Measurements from ENCODE around the gene SPATA2L. TPM values are rescaled to one million over a fixed set of nuclear protein-coding genes. Genes with fewer than 3 reads are reported as not detected.
"Not testable (repeated sequence)": the region's sequence is repeated elsewhere in the genome, so short reads cannot be mapped to it uniquely, and the experiment has no call there.

SPATA2L gene
- total RNA-seq, 1 experiment from 2014 or later: 6.0 TPM

GRCh38 chr16:89668790-89669158 lies 32.7 kb downstream of the SPATA2L start:
- no peaks in the 10 kb centered on the region for H3K4me1 ChIP-seq
- no peak for DNase-seq
- H3K36me3 ChIP-seq: peaks cover 14% of the 10 kb centered on the region
- H3K27me3 ChIP-seq: no peaks in the 10 kb centered on the region
- no peak overlapping the region for H3K27ac ChIP-seq
- no peaks in the 10 kb centered on the region for H3K9me3 ChIP-seq (replicated peaks)
- H3K4me3 ChIP-seq: no peak overlapping the region

- H3K9me3 ChIP-seq (replicated peaks): no peaks in the 10 kb centered on the region
- H3K27ac ChIP-seq: no peak overlapping the region
- no peaks in the 10 kb centered on the region for H3K4me1 ChIP-seq
- DNase-seq: no peak
- no peaks in the 10 kb centered on the region for H3K27me3 ChIP-seq
- H3K4me3 ChIP-seq: no peak overlapping the region
- peaks cover 24% of the 10 kb centered on the region for H3K36me3 ChIP-seq
Observed at GRCh38 chr16:89667633-89668032, 33.9 kb downstream of the SPATA2L start.

GRCh38 chr16:89667000-89667399 lies 34.5 kb downstream of the SPATA2L start:
- H3K9me3 ChIP-seq (replicated peaks): not testable (repeated sequence)
- DNase-seq: peak; percentile 36 to 45

GRCh38 chr16:89664238-89664637 lies 37.3 kb downstream of the SPATA2L start:
- H3K4me1 ChIP-seq; H3K4me3 ChIP-seq; DNase-seq; H3K9me3 ChIP-seq (replicated peaks); H3K27me3 ChIP-seq; H3K27ac ChIP-seq: not testable (repeated sequence)
- peaks cover 46% of the 10 kb centered on the region for H3K36me3 ChIP-seq

More at GRCh38 chr16:89667000-89667399, 34.5 kb downstream of the SPATA2L start:
- H3K27ac ChIP-seq, H3K4me1 ChIP-seq, H3K4me3 ChIP-seq, H3K27me3 ChIP-seq: not testable (repeated sequence)
- peaks cover 28% of the 10 kb centered on the region for H3K36me3 ChIP-seq

- Histone ChIP-seq H3K4me1 (peaks cover 4% of the 10 kb centered on the region; the same call in 1 of the 2 replicates), H3K27me3 (no peaks in the 10 kb centered on the region)
Observed at GRCh38 chr16:89661215-89661614, 40.3 kb downstream of the SPATA2L start.

GRCh38 chr16:89660146-89660545 lies 41.4 kb downstream of the SPATA2L start:
- H3K27me3 ChIP-seq: no peaks in the 10 kb centered on the region
- peaks cover 4% of the 10 kb centered on the region; the same call in 1 of the 2 replicates for H3K4me1 ChIP-seq
- H3K9me3 ChIP-seq (replicated peaks): no peaks in the 10 kb centered on the region
- H3K4me3 ChIP-seq: no peak overlapping the region
- no peak for DNase-seq
- peaks cover 42% of the 10 kb centered on the region for H3K36me3 ChIP-seq
- H3K27ac ChIP-seq: no peak overlapping the region

More at GRCh38 chr16:89661215-89661614, 40.3 kb downstream of the SPATA2L start:
- H3K4me3 ChIP-seq: no peak overlapping the region
- no peaks in the 10 kb centered on the region for H3K9me3 ChIP-seq (replicated peaks)
- peaks cover 46% of the 10 kb centered on the region for H3K36me3 ChIP-seq
- no peak overlapping the region for H3K27ac ChIP-seq
- no peak for DNase-seq

GRCh38 chr16:89658221-89658879 lies 43.2 kb downstream of the SPATA2L start:
- H3K36me3 ChIP-seq: peaks cover 27% of the 10 kb centered on the region
- H3K4me1 ChIP-seq: peaks cover 4% of the 10 kb centered on the region; the same call in 1 of the 2 replicates
- H3K4me3 ChIP-seq: peak overlapping the region; percentile 93
- H3K9me3 ChIP-seq (replicated peaks): no peaks in the 10 kb centered on the region
- peak; percentile 49 to 55 for DNase-seq
- H3K27me3 ChIP-seq: no peaks in the 10 kb centered on the region
- peak overlapping the region; percentile 48 for H3K27ac ChIP-seq

- no peaks in the 10 kb centered on the region for H3K9me3 ChIP-seq (replicated peaks)
- H3K27ac ChIP-seq: peak within 1 kb of the TSS; percentile 48
- H3K27me3 ChIP-seq: no peaks in the 10 kb centered on the region
- peaks cover 21% of the 10 kb centered on the region for H3K36me3 ChIP-seq
- H3K4me1 ChIP-seq: peaks cover 4% of the 10 kb centered on the region; the same call in 1 of the 2 replicates
- peak within 1 kb of the TSS; percentile 93 for H3K4me3 ChIP-seq
- DNase-seq: peak; percentile 93 to 94
Observed at GRCh38 chr16:89657442-89658220, 43.9 kb downstream of the SPATA2L start, which contains the start of the genes CHMP1A and SPATA33. Gene CHMP1A (minus strand): TSS chr16:89657708. CDS start chr16:89657588, 120 bp downstream. Gene SPATA33 (plus strand): TSS chr16:89657836. CDS start chr16:89657912, 76 bp downstream.

- Histone ChIP-seq H3K27me3 (no peaks in the 10 kb centered on the region), H3K4me1 (peaks cover 4% of the 10 kb centered on the region; the same call in 1 of the 2 replicates), H3K9me3 (replicated peaks) (no peaks in the 10 kb centered on the region), H3K36me3 (peaks cover 13% of the 10 kb centered on the region), H3K4me3 (peak overlapping the region; percentile 93), H3K27ac (no peak overlapping the region)
- no peak for DNase-seq
Observed at GRCh38 chr16:89656435-89657121, 44.9 kb downstream of the SPATA2L start.

- Histone ChIP-seq H3K4me1 (peaks cover 4% of the 10 kb centered on the region; the same call in 1 of the 2 replicates), H3K9me3 (replicated peaks) (no peaks in the 10 kb centered on the region), H3K4me3 (no peak overlapping the region), H3K36me3 (peaks cover 13% of the 10 kb centered on the region), H3K27me3 (no peaks in the 10 kb centered on the region), H3K27ac (no peak overlapping the region)
- no peak for DNase-seq
Observed at GRCh38 chr16:89655062-89655643, 46.4 kb downstream of the SPATA2L start.

GRCh38 chr16:89653656-89654295 lies 47.7 kb downstream of the SPATA2L start:
- no peak for DNase-seq

GRCh38 chr16:89651584-89651983 lies 49.9 kb downstream of the SPATA2L start:
- Histone ChIP-seq H3K9me3 (replicated peaks) (no peaks in the 10 kb centered on the region), H3K4me3 (no peak overlapping the region), H3K36me3 (peaks cover 24% of the 10 kb centered on the region), H3K4me1 (no peaks in the 10 kb centered on the region), H3K27ac (no peak overlapping the region), H3K27me3 (no peaks in the 10 kb centered on the region)
- no peak for DNase-seq

More at GRCh38 chr16:89653656-89654295, 47.7 kb downstream of the SPATA2L start:
- peaks cover under 1% of the 10 kb centered on the region; the same call in 1 of the 2 replicates for H3K4me1 ChIP-seq
- no peak overlapping the region for H3K4me3 ChIP-seq
- no peaks in the 10 kb centered on the region for H3K9me3 ChIP-seq (replicated peaks)
- H3K27me3 ChIP-seq: no peaks in the 10 kb centered on the region
- H3K27ac ChIP-seq: no peak overlapping the region
- peaks cover 19% of the 10 kb centered on the region for H3K36me3 ChIP-seq

GRCh38 chr16:89646906-89647305 lies 54.6 kb downstream of the SPATA2L start:
- no peak overlapping the region for H3K27ac ChIP-seq
- no peaks in the 10 kb centered on the region for H3K4me1 ChIP-seq
- H3K4me3 ChIP-seq: no peak overlapping the region
- no peaks in the 10 kb centered on the region for H3K27me3 ChIP-seq
- no peaks in the 10 kb centered on the region for H3K9me3 ChIP-seq (replicated peaks)
- DNase-seq: no peak
- H3K36me3 ChIP-seq: peaks cover 36% of the 10 kb centered on the region

Measured in SJCRH30 (cell line).